NAMALWA (cell line): ENCODE results near the gene GJD2.

ENCODE experiments used
- DNase-seq: peaks from one replicate; pipeline ENCODE4 v3.0.0-alpha.2; 2015; ENCODE audit warnings: low spot score

GJD2 gene

DNA sequence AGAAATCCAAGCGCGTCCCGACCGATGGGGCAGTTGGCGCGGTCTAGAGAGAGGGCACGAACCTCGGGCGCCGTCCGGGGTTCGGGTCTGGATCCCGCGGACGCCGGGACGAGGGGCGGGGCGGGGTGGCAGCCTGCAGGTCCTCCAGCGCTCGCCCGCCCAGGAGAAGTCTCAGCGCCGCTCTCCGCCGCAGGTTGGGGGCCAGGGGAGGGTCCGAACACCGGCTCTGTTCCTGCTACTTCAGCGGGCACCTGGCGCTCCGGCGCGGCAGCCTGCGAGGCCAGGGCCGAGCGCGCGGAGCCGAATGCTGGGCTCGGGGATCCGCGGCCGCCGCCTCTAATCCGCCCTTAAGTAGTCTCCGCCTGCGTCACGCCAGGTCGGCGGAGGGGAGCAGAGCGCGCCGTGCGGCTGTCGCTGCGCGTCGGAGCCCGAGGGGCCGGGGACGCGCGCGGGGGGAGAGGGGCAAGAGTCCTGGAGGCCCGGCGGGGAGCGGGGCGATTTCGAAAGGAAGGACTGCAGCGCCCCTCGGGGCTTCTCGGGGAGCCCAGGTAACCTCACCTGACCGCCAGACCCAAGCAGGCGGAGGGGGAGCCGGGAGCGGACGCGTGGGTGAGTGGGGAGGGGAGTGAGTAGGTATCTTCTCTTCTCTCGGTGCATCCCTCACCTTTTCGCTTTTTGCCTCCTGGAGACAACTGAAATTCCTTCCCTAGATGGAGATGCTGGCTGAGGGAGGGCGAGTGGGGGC, at the start of gene GJD2:
Gene GJD2 (minus strand): TSS at position 325 of the 745 bp plus-strand sequence. CDS start 510 bp downstream, outside the sequence.
- no peak for DNase-seq

DNA sequence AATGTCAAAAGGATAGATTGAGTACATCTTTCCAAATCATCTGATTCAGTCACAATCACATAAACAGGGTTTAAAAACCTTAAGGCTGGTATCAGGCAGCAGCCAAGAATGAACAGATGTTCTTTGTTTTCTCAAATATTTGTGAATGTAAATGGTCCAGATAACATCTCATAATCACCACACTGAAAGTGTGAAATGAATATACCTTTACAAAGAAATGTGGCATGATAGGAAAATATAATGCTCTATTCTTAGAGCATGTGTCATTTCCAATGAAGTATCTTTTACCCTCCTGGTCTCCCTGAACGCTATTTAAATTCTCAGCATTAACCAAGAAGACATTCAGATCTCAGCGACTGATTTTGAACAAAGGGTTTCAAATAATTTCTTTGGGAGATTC, 49.3 kb upstream of the GJD2 start:
- DNase-seq: no peak

DNA sequence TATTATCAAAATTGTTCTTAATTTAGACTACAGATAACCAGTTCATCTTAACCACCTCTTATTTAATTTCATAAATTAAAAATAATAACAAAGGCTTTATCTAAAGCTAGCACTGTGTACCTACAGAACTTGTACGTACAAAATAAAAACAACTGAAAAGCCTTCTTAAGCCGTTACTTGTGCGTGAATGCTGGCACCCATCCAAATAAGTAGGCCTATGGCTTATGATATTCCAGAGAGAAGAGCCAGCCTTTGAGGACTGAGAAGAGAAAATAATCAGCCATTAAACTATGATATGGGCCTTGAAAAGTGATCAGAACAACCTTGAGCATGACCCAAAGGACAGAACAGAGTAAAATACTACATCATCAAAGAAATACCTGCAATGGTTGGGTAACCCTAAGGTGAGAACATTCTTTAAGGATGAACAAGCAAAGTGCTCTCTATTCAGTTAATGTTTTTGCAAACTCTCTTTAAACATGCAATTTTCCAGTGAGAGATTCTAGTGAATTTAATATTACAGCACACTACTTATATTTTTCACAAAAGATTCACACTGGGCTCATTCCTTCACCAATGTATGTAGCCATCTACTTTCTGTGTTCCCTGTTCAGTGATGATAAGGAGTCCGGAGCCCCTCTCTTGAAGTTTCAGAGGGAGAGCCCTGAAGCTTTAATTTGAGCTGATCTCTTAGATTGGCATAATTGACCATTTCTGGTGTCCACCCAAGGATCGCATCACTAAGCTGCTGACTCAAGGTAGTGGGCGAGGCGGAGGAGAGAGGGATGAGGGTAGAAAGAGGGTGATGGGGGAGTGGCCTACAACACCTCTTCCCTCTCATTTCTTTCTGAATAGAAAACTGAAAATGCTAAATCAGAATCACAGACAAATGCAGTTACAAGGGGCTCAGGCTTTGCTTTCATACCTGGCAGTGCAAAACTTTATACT, 48.3 kb upstream of the GJD2 start:
- no peak for DNase-seq

GRCh38 chr15:34802371-34802770, 47.6 kb upstream of the GJD2 start:
- DNase-seq: no peak

- no peak for DNase-seq
Measured at GRCh38 chr15:34799149-34800101, 44.6 kb upstream of the GJD2 start.

DNA sequence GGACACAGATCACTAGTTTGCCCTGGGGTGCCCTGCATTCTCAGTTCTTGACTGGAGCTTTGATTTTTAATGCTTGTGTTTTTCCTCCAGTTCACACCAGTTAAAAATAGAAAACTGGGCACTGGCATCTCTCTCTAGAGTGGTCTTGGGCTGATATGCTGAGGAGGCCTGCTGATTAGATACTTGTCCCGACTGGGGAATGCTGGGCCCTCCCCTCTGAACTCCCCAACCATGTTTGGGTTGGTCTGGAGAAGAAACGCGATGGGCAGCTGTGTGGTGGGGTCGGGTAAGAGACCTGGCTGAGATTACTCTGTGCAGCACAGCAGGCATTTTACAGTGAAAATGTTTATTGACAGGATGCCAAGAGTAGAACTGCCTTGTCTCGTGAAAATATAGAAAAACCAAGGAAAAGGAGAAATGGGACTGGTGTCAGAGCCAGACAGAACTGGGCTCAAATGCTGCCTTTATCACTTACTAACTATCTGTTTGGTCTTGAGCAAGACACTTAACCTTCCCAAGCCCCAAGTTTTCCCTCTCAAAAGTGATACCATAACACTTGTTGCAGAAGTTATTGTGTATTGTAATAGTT, 42.1 kb upstream of the GJD2 start:
- DNase-seq: no peak

DNA sequence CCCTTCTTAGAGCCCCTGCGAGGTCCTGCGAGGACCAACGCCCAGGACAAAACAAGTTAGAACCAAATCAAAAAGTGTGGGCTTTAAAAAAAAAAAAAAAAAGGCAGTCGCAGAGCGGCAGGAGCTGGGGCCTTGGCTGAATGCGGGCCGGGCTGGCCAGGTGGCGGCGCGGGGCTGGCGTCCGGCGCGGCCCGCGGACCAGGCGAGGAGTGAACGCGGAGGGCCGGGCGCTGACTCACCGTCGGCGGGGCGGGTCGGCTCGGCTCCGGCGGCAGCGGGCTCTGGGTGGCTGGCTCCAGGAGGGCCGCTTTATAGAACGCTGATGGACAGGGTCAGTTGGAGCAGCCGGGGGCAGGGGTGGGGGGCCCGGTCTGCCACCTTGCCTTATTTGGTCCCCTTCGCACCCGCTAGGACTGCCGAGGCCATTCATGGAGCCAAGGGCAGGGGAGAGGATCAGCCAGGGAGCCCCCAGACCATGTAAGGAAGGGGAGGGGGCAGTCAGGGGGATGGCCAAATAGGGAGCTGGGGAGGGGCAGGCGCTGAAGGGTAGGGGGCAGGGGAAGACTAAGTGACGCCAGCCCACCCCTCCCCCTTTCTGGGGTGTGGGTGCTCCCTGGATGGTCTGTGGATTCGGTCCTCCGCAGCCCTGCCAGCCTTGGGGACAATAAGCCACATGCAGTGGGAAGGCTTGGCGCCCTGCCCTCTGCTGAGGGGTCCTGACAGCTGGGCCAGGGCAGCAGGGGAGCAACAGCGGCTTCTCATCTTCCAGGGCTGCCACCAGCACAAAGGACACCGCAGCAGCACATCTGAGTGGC, 40.7 kb upstream of the GJD2 start, which contains the start of gene ACTC1:
Gene ACTC1 (minus strand): TSS at position 283 of the 815 bp plus-strand sequence. CDS start 741 bp downstream, outside the sequence.
- DNase-seq: no peak

DNA sequence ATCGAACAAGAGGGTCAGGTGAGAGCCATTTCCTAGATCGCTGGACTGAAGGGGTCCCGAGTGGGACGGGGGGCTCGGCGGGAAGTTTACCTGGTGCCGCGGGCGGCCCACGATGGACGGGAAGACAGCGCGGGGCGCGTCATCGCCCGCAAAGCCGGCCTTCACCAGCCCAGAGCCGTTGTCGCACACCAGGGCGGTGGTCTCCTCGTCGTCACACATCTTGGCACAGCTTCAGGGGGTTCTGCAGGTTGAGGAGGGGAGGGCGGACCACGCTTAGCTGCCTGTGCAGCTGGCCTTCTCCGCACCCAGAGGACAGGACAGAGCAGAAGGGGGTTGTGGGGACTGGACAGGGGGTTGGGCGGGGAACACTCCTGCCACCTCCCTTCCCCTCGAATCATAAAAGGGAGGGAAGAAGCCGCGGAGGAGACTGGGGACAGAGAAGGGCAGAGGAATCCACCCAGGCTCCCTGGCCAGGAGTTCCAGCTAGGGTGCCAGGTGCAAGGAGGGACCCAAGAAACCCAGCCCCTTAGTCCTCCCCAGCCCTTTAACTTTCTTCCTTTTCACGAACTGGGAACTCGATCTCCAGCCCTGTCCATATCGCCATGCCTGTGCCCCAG, 39.9 kb upstream of the GJD2 start:
- DNase-seq: no peak

DNA sequence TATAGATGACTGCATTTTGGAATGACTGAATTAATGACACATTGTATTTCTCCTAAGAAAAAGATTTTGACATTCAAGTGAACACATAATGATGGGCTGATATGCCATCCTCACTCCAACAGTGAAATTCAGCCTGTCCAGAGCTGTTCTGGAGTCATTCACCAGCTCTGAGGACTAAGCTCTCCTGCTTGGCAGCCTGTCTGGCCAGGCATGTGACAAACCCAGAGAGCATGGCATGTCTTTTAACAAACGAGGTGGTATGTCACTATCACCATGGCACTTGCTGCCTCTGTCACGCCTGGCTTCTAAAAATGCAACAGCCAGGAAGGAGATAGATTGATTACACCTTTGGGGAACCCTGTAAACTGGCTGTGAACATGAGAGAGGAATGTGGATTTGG, 39.1 kb upstream of the GJD2 start:
- no peak for DNase-seq

GRCh38 chr15:34793071-34793470, 38.3 kb upstream of the GJD2 start:
- DNase-seq: no peak

DNA sequence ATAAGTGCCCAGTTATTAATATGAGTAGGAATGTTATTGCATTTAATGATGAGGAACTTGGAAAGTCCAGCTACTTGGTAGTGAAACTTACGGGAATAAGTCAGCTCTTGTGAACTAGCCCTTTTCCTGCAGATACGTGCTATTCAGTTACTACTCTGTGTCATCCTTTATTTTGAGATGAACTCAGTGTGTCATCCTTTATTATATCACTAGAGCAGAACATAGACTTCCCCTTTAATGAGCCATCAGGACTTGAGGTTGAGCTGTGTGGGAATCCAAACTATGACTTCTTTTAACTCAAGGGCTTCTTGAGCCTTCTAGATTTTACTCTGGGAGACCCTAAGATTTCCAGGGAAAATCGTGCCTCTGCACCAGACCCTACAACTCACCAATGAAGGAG, 36.9 kb upstream of the GJD2 start:
- no peak for DNase-seq

DNA sequence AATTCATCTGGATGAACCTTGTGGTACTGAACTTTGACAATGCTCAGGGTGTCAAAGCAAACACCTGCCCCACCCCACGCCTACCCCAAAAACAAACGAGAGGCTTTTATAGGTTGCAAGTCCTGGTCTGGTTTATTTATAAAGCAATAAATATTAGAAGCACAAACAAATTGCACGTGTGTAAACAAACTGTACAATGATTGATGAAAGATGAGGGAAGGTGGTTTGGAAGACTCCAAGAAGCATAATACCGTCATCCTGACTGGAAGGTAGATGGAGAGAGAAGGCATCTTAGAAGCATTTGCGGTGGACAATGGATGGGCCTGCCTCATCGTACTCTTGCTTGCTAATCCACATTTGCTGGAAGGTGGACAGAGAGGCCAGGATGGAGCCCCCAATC, 35.3 kb upstream of the GJD2 start:
- no peak for DNase-seq

DNA sequence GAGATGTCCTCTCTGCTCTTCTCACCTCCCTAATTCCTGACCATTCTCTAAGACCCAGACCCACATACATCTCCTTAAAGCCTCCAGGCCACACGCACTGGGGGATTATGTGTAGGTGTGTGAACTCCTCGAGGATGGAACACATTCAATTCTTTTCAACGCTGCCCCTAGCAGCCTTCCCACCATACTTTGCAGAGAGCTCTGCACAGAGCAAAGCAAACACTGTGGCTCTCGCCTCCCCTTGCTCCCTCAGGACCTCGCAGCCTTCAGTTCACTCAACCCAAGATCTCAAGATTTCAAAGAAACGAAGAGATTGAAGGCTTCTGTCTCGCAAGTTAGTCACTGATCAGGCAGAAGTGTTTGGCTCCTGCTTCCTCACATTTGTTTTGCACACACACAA, 34.5 kb upstream of the GJD2 start:
- no peak for DNase-seq

- no peak for DNase-seq
Measured at GRCh38 chr15:34786206-34786605, 31.4 kb upstream of the GJD2 start.

DNA sequence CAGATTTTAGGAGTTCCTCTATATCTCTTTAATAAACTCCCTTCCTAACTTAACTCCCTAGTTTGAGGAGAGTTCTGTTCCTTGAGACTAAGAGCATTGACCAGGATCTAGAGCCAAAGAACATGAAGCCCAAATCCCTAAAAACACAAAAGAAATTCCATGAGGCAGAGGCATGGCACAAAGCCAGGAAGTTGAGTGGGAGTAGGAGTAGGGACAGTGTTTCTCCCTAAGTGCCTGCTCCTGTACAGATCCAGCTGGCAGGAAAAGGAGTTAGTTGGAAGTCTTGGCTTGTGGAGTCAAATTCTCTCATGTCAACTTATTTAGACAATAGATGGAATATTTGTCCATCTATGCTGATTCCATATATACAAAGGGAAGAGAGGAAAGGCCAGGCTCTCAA, 29.2 kb upstream of the GJD2 start:
- no peak for DNase-seq

DNA sequence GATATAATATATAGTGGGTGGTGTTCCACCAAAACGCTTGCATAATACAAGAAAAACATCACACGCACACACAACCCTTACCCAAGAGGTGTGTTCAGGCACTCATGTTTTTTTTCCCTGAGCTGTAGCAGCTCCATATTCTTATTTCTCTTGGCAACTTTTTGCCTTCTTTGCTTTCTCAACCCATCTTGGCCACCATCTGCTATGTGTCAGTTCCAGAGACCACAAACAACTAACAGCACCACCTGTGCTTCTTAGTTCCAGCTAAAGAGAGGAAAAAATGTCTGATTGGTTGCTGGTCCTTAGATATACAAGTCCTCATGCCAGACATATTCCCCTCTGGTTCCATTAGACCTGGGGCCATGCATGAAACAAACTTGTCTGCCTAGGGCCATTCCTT, 28.6 kb upstream of the GJD2 start:
- DNase-seq: no peak

DNA sequence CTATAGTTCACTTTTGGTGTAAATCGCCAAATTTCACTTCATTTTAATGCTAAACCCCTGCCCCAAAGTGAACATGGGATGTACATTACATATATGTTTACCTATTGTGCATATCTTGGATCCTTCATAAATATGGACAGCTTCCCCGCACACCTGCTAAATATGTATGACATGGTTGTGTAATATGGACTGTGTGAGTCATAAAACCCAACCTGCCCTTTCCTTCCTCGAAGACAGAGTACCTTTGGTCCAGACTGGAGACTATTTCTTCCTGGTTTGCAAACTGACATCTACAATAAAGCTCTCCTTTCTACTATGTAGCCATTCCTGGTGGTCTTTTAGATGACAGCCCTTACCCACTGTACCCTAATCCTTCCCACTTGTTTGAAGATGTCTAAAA, 28.1 kb upstream of the GJD2 start:
- no peak for DNase-seq

DNA sequence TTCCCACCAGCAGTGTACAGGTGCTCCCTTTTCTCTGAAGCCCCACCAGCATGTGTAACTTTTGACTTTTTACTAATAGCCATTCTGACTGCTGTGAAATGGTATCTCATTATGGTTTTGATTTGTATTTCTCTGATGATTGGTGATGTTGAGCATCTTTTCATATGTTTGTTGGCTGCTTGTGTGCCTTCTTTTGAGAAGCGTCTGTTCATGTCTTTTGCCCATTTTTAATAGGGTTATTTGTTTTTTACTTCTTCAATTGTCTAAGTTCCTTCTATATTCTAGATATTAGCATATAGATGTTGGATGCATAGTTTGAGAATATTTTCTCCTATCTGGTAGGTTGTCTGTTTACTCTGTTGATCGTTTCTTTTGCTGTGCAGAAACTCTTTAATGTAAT, 25.9 kb upstream of the GJD2 start:
- DNase-seq: no peak

GRCh38 chr15:34776606-34777105, 21.9 kb upstream of the GJD2 start:
- no peak for DNase-seq

DNA sequence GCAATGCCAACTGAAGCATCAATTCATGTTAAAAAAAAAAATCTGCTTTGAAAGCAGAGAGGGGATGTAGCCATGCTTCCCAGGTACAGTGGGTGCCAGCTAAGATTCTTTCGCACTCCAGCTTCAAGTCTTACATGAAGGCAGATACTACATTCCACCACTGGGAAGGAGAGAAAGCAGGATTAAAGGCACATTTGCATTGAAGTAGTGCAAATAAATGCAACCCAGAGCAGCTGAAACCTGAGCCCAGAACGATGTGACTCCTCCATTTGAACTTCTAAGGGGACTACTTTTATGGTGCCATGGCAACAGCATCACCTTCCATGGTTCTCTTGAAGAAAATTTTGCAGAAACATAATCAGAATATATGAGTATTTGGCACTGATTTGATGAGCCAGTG, 19.1 kb upstream of the GJD2 start:
- DNase-seq: no peak
